SK-N-SH (cell line): Measurements from ENCODE around the gene TAF1L.

Source experiments
- CHD2 ChIP-seq: fragments of 150-350 bp; IDR thresholded peaks from 2 replicates; pipeline ENCODE4 v1.6.1; 2018; ENCODE audit warnings: low read length; ENCODE audit not compliant: partially characterized antibody
- CTCF ChIP-seq: fragments of 200-600 bp; sonication (generic); IDR thresholded peaks from 2 replicates; pipeline ENCODE4 v1.6.1; 2017; ENCODE audit warnings: antibody characterized with exemption, mild to moderate bottlenecking, moderate library complexity
- EZH2phosphoT487 ChIP-seq: fragments of 200-600 bp; sonication (generic); IDR thresholded peaks from 2 replicates; pipeline ENCODE4 v1.6.1; 2017; ENCODE audit warnings: low read depth, mixed run types, mild to moderate bottlenecking, antibody characterized with exemption, moderate library complexity, borderline replicate concordance
- JUND ChIP-seq: IDR thresholded peaks from 2 replicates; pipeline ENCODE4 v1.4.0; 2012
- MXI1 ChIP-seq: IDR thresholded peaks from 2 replicates; pipeline ENCODE4 v1.6.1; 2012; ENCODE audit warnings: mild to moderate bottlenecking, low read depth, low read length, improper control_type of control experiment
- POLR2AphosphoS5 ChIP-seq: IDR thresholded peaks from 2 replicates; pipeline ENCODE4 v1.6.1; 2012; ENCODE audit warnings: low read depth, low read length
- RAD21 ChIP-seq: IDR thresholded peaks from 2 replicates; pipeline ENCODE4 v1.6.1; 2012; ENCODE audit warnings: mild to moderate bottlenecking, low read length
- RCOR1 ChIP-seq: fragments of 150-350 bp; IDR thresholded peaks from 2 replicates; pipeline ENCODE4 v1.6.1; 2017; ENCODE audit warnings: antibody characterized with exemption, low read length
- RXRA ChIP-seq: IDR thresholded peaks from 2 replicates; pipeline ENCODE4 v1.4.0; 2012; ENCODE audit warnings: low read depth, mild to moderate bottlenecking, borderline replicate concordance
- SMC3 ChIP-seq: IDR thresholded peaks from 2 replicates; pipeline ENCODE4 v1.6.1; 2012; ENCODE audit warnings: low read depth, low read length, improper control_type of control experiment
- TAF1 ChIP-seq: IDR thresholded peaks from 2 replicates; pipeline ENCODE4 v1.6.1; 2012; ENCODE audit warnings: low read depth, mild to moderate bottlenecking, low read length, moderate library complexity, borderline replicate concordance
- YY1 ChIP-seq: IDR thresholded peaks from 2 replicates; pipeline ENCODE4 v1.4.0; 2012; ENCODE audit warnings: low read depth, mild to moderate bottlenecking
- TF ChIP-seq, protein P1 (sequence below): IDR thresholded peaks from 2 replicates; pipeline ENCODE4 v1.4.0; 2012; ENCODE audit warnings: low read depth

DNA sequence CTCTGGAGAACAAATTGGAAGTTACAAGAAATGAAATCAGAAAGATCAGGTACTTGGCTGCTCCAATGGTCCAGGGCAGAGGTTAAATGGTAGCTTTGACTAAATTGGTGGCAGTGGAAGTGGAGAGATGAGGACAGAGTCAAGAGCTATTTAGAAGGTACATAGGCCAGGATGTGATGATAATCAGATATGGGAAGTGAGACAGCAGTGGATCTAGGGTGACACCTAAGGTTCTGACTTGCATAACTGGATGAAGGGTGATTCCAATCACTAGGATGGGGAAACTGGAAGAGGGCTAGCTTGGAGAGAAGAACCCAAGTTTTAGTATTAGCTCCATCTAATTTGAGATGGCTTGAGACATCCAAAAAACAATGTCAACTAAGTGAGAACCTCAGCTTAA is 38.5 kb downstream of the TAF1L start:
- TF ChIP-seq SMC3 (no peak), RAD21 (no peak), CTCF (no peak), RCOR1 (no peak), TAF1 (no peak), CHD2 (no peak), MXI1 (no peak), RXRA (no peak), YY1 (no peak), JUND (no peak), POLR2AphosphoS5 (no peak), EZH2phosphoT487 (no peak)
- TF ChIP-seq, protein P1, sequence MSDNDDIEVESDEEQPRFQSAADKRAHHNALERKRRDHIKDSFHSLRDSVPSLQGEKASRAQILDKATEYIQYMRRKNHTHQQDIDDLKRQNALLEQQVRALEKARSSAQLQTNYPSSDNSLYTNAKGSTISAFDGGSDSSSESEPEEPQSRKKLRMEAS = no peak
